Measurements from ENCODE around the gene RNF149. TPM values are rescaled to one million over a fixed set of nuclear protein-coding genes. Genes with fewer than 3 reads are reported as not detected.

RNF149 gene
- total RNA-seq, 6 experiments from 2014 or later, result 24.6 to 33.4 (median 26.0) TPM

- TF ChIP-seq, protein P1, sequence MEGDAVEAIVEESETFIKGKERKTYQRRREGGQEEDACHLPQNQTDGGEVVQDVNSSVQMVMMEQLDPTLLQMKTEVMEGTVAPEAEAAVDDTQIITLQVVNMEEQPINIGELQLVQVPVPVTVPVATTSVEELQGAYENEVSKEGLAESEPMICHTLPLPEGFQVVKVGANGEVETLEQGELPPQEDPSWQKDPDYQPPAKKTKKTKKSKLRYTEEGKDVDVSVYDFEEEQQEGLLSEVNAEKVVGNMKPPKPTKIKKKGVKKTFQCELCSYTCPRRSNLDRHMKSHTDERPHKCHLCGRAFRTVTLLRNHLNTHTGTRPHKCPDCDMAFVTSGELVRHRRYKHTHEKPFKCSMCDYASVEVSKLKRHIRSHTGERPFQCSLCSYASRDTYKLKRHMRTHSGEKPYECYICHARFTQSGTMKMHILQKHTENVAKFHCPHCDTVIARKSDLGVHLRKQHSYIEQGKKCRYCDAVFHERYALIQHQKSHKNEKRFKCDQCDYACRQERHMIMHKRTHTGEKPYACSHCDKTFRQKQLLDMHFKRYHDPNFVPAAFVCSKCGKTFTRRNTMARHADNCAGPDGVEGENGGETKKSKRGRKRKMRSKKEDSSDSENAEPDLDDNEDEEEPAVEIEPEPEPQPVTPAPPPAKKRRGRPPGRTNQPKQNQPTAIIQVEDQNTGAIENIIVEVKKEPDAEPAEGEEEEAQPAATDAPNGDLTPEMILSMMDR (IDR thresholded peaks at IDR 0.05), result no peak
- no peak for DNase-seq
- H3K4me1 Mint-ChIP-seq (ENCODE audit: low read depth), result no peaks in the 10 kb centered on the region
- no peak overlapping the region for H3K27ac Mint-ChIP-seq
- no peaks in the 10 kb centered on the region for H3K36me3 Mint-ChIP-seq (ENCODE audit: low read depth)
- no peaks in the 10 kb centered on the region for H3K9me3 Mint-ChIP-seq
- H3K4me3 Mint-ChIP-seq, result no peak overlapping the region
- H3K27me3 Mint-ChIP-seq (ENCODE audit: insufficient read depth), result no peaks in the 10 kb centered on the region; the same call in 1 of the 2 replicates
Observed at GRCh38 chr2:101348883-101349282, 40.4 kb upstream of the RNF149 start.

DNA sequence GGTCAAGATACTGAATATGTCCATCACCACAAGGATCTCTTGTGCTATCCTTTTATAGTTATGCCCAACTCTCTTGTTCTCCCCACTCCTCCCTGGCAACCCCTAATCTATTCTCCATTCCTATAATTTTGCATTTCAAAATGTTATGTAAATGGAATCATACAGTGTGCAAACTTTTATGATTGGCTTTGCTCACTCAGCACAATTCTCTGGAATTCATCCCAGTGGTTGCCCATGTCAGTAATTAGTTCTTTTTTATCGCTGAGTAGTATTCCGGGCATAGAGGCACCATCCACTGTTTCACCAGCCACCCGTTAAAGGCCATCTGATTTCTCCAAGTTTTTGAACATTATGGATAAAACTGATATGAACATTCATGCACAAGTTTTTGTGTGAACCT is 38.4 kb upstream of the RNF149 start:
- Mint-ChIP-seq H3K4me1 (ENCODE audit: low read depth) (peaks cover 6% of the 10 kb centered on the region), H3K36me3 (ENCODE audit: low read depth) (no peaks in the 10 kb centered on the region), H3K27me3 (ENCODE audit: insufficient read depth) (peaks cover 6% of the 10 kb centered on the region), H3K9me3 (no peaks in the 10 kb centered on the region), H3K27ac (no peak overlapping the region), H3K4me3 (no peak overlapping the region)
- no peak for DNase-seq
- TF ChIP-seq, protein P1 (IDR thresholded peaks at IDR 0.05), result no peak

DNA sequence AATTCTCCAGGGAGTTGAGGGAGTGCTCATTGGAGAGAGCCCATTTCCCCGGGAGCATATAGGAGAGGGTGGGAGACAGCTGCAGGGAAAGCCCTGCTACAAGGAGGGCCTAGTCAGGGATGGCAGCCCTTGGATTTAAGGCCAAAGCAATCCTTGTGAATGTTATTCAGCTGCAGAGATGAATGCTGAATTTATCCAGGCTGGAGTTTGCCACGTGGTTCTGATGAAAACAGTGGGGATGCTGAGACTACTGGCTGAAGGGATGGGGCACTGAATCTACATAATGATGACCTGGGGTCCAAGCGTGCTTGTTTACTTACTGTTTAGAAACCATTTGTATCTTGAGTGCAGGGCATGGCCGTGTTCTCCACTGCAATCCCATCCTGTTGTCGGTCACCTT is 35.6 kb upstream of the RNF149 start:
- TF ChIP-seq, protein P1 (IDR thresholded peaks at IDR 0.05), result no peak
- H3K4me1 Mint-ChIP-seq (ENCODE audit: low read depth), result peaks cover 27% of the 10 kb centered on the region

GRCh38 chr2:101342625-101343008 is 34.1 kb upstream of the RNF149 start:
- peak overlapping the region; percentile 76; the same call in 1 of the 2 replicates for H3K4me3 Mint-ChIP-seq
- TF ChIP-seq, protein P1 (IDR thresholded peaks at IDR 0.05), result no peak
- H3K9me3 Mint-ChIP-seq, result no peaks in the 10 kb centered on the region
- H3K36me3 Mint-ChIP-seq (ENCODE audit: low read depth), result no peaks in the 10 kb centered on the region
- no peak for DNase-seq
- peaks cover 6% of the 10 kb centered on the region for H3K27me3 Mint-ChIP-seq (ENCODE audit: insufficient read depth)
- no peak overlapping the region for H3K27ac Mint-ChIP-seq
- peaks cover 43% of the 10 kb centered on the region for H3K4me1 Mint-ChIP-seq (ENCODE audit: low read depth)

More for the DNA sequence above, 35.6 kb upstream of the RNF149 start:
- Mint-ChIP-seq H3K27me3 (ENCODE audit: insufficient read depth) (peaks cover 6% of the 10 kb centered on the region), H3K4me3 (no peak overlapping the region), H3K9me3 (no peaks in the 10 kb centered on the region), H3K36me3 (ENCODE audit: low read depth) (no peaks in the 10 kb centered on the region), H3K27ac (no peak overlapping the region)
- DNase-seq, result no peak

GRCh38 chr2:101341901-101342624 is 33.6 kb upstream of the RNF149 start:
- H3K27ac Mint-ChIP-seq, result no peak overlapping the region
- peak overlapping the region; percentile 76 for H3K4me3 Mint-ChIP-seq
- DNase-seq, result peak; percentile 54
- no peaks in the 10 kb centered on the region for H3K9me3 Mint-ChIP-seq
- no peaks in the 10 kb centered on the region for H3K36me3 Mint-ChIP-seq (ENCODE audit: low read depth)
- TF ChIP-seq, protein P1 (IDR thresholded peaks at IDR 0.05), result peak; percentile 97
- H3K27me3 Mint-ChIP-seq (ENCODE audit: insufficient read depth), result peaks cover 6% of the 10 kb centered on the region
- H3K4me1 Mint-ChIP-seq (ENCODE audit: low read depth), result peaks cover 47% of the 10 kb centered on the region

Data from HFFc6 (cell line).